CD4-positive, alpha-beta T cell treated with Interleukin-10 for 1 hour (primary cell): Measurements from ENCODE around the gene CCDC80.

Experiments used
- DNase-seq: peaks from one replicate; pipeline ENCODE4 v3.0.0-alpha.2; 2020

The CCDC80 gene

GRCh38 chr3:112632596-112632995, 8.3 kb downstream of the CCDC80 start:
- no peak for DNase-seq

- DNase-seq: no peak
Measured at GRCh38 chr3:112631257-112631656, 9.7 kb downstream of the CCDC80 start.

DNA sequence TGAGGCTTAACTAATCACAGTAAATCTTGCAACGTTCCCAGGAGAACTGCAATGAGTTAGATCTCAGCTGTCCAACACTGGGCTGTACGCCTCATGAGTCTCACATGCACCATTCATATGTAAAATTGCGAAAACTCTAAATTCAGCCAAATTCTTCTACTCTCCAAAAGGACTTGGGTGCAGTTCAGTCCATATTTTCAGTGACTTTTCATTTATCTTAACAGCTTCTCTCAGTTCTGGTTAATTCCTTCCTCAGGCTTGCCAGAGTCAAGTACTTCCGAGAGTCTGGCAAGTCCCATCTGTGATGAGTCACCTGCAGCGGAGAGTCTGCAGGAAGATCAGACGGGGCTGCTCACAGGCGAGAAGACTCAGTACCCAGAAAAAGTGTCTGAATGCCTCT, 11.5 kb downstream of the CCDC80 start:
- no peak for DNase-seq

DNA sequence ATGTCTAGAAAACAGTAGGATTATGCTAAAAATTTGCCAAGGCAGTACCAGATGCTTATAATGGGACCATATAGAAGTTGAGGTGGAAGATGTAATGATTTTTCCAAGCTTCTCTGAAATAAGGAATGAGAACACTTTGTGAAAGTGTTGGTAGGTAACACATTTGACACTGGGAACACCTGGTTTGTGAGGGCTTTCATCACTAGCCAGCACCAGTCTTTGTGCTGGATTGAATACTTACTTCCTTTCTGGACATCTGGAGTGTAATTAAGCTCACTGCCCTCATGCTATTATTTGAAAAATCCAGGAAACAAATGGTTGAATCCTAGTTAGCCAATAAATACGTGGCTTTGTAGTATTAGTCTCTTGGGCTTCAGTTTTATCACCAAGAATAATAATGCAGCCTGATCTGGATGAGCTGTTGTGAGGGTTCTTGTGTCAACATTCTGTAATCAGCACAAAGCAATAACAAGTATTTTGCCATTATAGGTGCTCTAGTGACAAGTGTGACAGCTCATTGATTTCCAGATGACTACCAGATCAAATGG, 12.9 kb downstream of the CCDC80 start:
- no peak for DNase-seq

GRCh38 chr3:112627419-112627818, 13.5 kb downstream of the CCDC80 start:
- no peak for DNase-seq

GRCh38 chr3:112623717-112624116, 17.2 kb downstream of the CCDC80 start:
- DNase-seq: no peak

GRCh38 chr3:112623213-112623612, 17.7 kb downstream of the CCDC80 start:
- no peak for DNase-seq

DNA sequence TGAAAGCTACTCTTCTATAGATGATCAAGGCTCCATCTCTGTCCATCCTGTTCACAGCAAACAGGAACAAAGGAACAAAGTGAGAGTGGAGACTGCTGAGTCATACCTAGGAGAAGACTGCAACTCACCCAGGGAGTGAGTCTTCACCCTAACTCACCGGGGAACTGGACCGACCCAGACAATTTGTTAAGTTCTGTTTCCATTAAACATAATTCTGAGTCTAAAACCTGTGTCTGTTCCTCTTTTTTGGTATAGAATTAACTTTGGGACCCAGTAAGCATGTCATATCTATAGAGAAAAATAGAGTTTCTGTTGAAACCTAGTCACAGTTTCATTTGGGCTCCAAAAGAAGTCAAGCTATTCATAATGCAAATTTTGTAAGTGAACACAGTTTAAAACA, 21.6 kb downstream of the CCDC80 start:
- DNase-seq: no peak

- no peak for DNase-seq
Measured at GRCh38 chr3:112617285-112617684, 23.7 kb downstream of the CCDC80 start.

GRCh38 chr3:112615989-112616731, 24.8 kb downstream of the CCDC80 start:
- no peak for DNase-seq

DNA sequence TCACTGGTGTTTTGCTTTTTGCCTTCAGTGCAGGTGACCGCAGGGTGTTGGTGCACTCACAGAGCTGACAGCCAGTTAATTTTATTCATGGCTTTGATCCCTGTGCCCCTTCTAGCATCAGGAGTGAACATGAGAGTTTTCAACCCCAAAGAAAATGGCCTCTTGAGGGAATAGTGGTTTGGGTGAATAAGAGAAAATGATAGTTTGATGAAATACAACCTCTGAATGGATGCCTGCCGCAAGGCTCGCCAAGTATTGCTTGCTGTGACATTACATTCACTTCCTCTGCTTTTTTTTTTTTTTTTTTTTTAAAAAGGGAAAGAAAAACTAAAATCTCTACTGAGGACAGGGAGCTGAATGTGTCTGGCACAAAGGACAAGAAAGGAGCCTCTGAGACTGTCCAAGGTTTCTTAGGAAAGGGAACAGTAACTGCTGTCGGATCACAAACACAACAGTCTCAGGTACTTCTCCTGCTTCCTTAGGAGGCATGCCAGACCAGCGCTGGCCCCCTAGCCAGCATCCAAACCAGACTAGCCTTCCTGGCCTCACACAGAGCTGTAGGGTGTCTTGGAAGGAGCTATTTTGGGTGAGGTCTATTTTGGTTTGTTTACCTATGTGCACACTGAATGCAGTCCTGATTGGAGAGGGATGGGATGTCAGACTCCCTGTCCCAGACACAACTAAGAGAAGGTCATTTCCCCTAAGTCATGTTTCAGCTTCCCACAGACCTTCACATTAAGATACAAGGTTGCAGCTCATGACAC, 29.0 kb downstream of the CCDC80 start:
- DNase-seq: no peak

DNA sequence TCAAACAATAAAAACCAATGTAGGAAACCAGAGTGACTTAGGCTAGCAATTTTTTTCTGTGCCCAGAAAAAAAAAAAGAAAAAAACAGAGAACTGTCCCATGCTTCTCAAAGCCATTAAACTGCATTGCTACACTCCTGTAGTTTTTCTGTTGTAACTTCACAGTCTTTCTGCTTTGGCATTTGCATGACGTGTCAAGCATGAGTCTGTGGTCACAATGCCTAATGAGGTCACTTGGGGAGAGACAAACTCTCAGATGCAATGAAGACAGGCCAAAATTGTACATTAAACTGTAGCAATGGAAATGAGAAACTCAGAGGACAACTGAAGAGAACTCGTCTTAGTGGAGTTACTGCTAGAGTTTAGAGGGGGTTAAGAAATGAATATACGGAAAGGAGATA, 30.8 kb downstream of the CCDC80 start:
- no peak for DNase-seq

DNA sequence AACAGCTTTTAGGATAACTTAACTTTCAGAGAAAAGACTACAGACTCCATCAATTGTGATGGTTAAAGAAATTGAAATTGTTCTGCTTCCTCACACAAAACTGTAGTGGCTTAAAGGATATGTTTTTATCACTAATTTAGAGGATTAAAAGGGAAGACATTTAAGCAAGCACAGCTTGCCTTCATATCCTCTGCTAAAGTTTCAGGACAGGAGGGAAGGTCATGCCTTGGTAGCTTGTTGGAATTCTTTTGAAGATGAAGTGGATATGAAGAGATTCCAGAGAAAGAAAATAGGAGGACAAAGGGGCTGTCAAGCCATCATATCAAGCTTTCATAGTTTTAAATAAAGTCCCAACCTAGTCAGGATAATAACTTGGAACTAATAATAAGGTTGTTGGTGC, 33.1 kb downstream of the CCDC80 start:
- no peak for DNase-seq

DNA sequence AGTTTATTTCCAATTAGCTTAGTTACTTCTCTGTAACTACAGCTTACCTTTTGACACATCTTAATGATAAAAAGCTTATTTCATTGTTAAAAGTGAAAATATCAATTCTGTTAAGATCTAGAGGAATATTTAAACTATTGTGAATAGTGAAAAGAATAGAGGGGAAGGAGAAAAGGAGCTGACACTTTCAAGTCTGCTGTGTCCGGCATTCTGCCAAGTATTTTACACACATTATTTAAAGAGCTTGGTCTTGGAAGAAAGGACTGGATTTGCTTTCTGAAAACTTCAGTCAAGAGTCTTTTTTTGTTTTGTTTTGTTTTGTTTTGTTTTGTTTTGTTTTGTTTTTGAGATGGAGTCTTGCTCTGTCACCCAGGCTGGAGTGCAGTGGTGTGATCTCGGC, 34.8 kb downstream of the CCDC80 start:
- DNase-seq: no peak

GRCh38 chr3:112605285-112605684, 35.7 kb downstream of the CCDC80 start:
- DNase-seq: no peak

DNA sequence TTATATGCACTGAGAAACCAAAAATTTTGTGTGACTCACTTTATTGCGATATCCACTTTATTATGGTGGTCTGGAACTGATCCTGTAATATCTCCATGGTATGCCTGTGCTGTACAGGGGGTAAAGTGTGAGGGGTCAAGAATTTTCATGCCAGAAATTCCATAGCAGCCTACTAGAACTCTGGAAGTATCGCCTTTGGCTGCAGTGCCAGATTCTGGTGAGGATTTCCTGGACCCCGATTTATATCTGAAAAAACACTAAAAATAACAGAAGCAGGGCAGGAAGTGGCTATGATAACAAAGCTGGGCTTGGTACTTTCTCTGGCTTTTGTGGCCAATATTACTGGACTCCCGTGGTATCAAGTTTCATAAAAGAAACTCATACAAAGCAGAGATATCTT, 36.4 kb downstream of the CCDC80 start:
- DNase-seq: no peak

DNA sequence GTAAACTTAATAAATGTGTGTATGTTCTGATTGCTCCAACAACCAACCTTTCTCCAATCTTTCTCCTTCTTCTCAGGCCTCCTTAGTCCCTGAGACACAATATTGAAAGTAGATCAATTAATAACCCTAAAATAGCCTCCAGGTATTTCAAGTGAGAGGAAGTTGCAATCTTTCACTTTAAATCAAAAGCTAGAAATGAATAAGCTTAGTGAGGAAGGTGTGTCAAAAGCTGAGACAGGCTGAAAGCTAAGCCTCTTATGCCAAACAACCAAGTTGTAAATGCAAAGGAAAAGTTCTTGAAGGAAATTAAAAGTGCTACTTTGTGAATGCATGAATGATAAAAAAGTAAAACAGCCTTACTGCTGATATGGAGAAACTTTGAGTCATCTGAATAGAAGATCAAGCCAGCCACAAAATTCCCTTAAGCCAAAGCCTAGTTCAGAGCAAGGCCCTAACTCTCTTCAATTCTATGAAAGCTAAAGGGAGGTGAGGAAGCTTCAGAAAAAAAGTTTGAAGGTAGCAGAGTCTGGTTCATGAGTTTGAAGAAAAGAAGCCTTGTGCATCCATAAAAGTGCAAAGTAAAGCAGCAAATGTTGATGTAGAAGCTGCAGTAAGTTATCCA, 38.6 kb downstream of the CCDC80 start:
- no peak for DNase-seq

GRCh38 chr3:112598731-112599130, 42.2 kb downstream of the CCDC80 start:
- DNase-seq: no peak

- DNase-seq: no peak
Measured at GRCh38 chr3:112597945-112598344, 43.0 kb downstream of the CCDC80 start.

GRCh38 chr3:112594856-112595255, 46.1 kb downstream of the CCDC80 start:
- no peak for DNase-seq

- no peak for DNase-seq
Measured at GRCh38 chr3:112593258-112593657, 47.7 kb downstream of the CCDC80 start.

- DNase-seq: no peak
Measured at GRCh38 chr3:112587336-112587735, 53.6 kb downstream of the CCDC80 start.

DNA sequence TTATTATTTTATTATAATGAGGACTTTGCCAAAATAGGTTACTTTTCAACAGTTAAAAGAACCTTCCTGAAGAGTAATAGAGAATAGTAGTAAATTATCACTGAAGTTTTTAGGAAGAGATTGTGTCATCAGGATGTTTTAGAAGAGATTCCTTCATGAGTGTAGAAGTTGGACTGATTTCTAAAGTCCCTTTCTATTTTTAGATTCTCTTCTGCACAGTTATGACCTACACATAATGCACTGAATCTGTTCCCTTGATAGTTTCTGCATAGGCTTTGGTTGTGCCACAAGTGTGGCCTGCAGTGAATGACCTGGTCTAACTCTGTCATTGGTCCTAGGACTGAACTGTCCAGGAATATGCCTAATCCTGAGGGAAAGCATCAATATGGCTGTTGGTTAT, 55.2 kb downstream of the CCDC80 start:
- no peak for DNase-seq

DNA sequence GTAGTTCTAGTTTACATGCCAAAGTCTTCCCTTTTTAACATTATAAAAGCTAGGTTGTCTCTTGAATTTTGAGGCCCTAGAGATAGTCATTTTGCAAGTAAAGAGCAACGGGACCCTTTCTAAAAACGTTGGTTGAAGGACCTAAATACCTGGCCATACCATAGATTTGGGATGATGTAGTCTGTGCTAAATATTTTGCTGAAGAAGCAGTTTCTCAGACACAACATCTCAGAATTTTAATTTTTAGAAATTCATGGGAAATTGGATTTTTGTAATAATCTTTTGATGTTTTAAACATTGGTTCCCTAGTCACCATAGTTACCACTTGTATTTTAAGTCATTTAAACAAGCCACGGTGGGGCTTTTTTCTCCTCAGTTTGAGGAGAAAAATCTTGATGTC, 57.8 kb downstream of the CCDC80 start:
- no peak for DNase-seq
